H9 (cell line): ENCODE data around the gene KCNE1. TPM values are rescaled to one million over a fixed set of nuclear protein-coding genes. Genes with fewer than 3 reads are reported as not detected.
A peak's percentile ranks its signal among the peaks of the same experiment; 100 is the strongest.

ENCODE experiments used
- DNase-seq: peaks from one replicate; pipeline ENCODE4 v3.0.0-alpha.2; 2017
- H2AFZ ChIP-seq: one replicate; pipeline ENCODE4 v1.6.1; 2013; ENCODE audit warnings: mild to moderate bottlenecking, low read length, control low read depth, moderate library complexity
- H2AK5ac ChIP-seq: 2 replicates; pipeline ENCODE4 v1.6.1; 2013; ENCODE audit warnings: low read length, control low read depth, mixed read lengths; ENCODE audit not compliant: insufficient read length
- H2BK120ac ChIP-seq: one replicate; pipeline ENCODE4 v1.6.1; 2013; ENCODE audit warnings: low read depth, mild to moderate bottlenecking, low read length, control low read depth, inconsistent platforms; ENCODE audit not compliant: poor library complexity, severe bottlenecking
- H2BK12ac ChIP-seq: 2 replicates; pipeline ENCODE4 v1.6.1; 2013; ENCODE audit warnings: low read length, control low read depth, mixed read lengths, low read depth; ENCODE audit not compliant: insufficient read length
- H2BK15ac ChIP-seq: 2 replicates; pipeline ENCODE4 v1.6.1; 2013; ENCODE audit warnings: low read depth, low read length, control low read depth
- H2BK20ac ChIP-seq: one replicate; pipeline ENCODE4 v1.6.1; 2013; ENCODE audit warnings: low read depth, mild to moderate bottlenecking, low read length, control low read depth, inconsistent platforms; ENCODE audit not compliant: poor library complexity, severe bottlenecking
- H2BK5ac ChIP-seq: 2 replicates; pipeline ENCODE4 v1.6.1; 2013; ENCODE audit warnings: low read length, control low read depth, mixed read lengths; ENCODE audit not compliant: insufficient read length
- H3K14ac ChIP-seq: 2 replicates; pipeline ENCODE4 v1.6.1; 2013; ENCODE audit warnings: low read length, control low read depth; ENCODE audit not compliant: insufficient read depth
- H3K18ac ChIP-seq: 2 replicates; pipeline ENCODE4 v1.6.1; 2013; ENCODE audit warnings: low read depth, mild to moderate bottlenecking, mixed read lengths, low read length, control low read depth; ENCODE audit not compliant: insufficient read length
- H3K23ac ChIP-seq: 2 replicates; pipeline ENCODE4 v1.6.1; 2013; ENCODE audit warnings: low read length, control low read depth, mixed read lengths, low read depth; ENCODE audit not compliant: insufficient read length
- H3K23me2 ChIP-seq: 2 replicates; pipeline ENCODE4 v1.6.1; 2013; ENCODE audit warnings: low read depth, mild to moderate bottlenecking, mixed read lengths, low read length, control low read depth; ENCODE audit not compliant: insufficient read length, poor library complexity, severe bottlenecking
- H3K27ac ChIP-seq: 2 replicates; pipeline ENCODE4 v1.5.1; 2013; ENCODE audit warnings: low read length, control low read depth, mixed read lengths, low read depth; ENCODE audit not compliant: insufficient read length
- H3K27me3 ChIP-seq: 2 replicates; pipeline ENCODE4 v1.6.1; 2013; ENCODE audit warnings: low read length, control low read depth, inconsistent platforms; ENCODE audit not compliant: insufficient read depth
- H3K4ac ChIP-seq: 2 replicates; pipeline ENCODE4 v1.6.1; 2013; ENCODE audit warnings: low read depth, mild to moderate bottlenecking, control low read depth, inconsistent platforms, low read length, moderate library complexity
- H3K4me1 ChIP-seq: 2 replicates; pipeline ENCODE4 v1.6.1; 2013; ENCODE audit warnings: low read length, control low read depth, inconsistent platforms; ENCODE audit not compliant: insufficient read depth
- H3K4me2 ChIP-seq: 2 replicates; pipeline ENCODE4 v1.6.1; 2013; ENCODE audit warnings: low read length, control low read depth, mixed read lengths; ENCODE audit not compliant: insufficient read length, insufficient read depth
- H3K56ac ChIP-seq: 2 replicates; pipeline ENCODE4 v1.6.1; 2013; ENCODE audit warnings: low read depth, mild to moderate bottlenecking, mixed read lengths, low read length, control low read depth; ENCODE audit not compliant: insufficient read length
- H3K79me1 ChIP-seq: 2 replicates; pipeline ENCODE4 v1.6.1; 2013; ENCODE audit warnings: low read depth, mild to moderate bottlenecking, moderate library complexity, low read length, control low read depth, inconsistent platforms; ENCODE audit not compliant: insufficient read depth, poor library complexity, severe bottlenecking
- H3K79me2 ChIP-seq: 2 replicates; pipeline ENCODE4 v1.6.1; 2013; ENCODE audit warnings: low read length, control low read depth, inconsistent platforms; ENCODE audit not compliant: insufficient read depth
- H3K9ac ChIP-seq: 2 replicates; pipeline ENCODE4 v1.6.1; 2013; ENCODE audit warnings: low read length, control low read depth, mixed read lengths; ENCODE audit not compliant: insufficient read length; ENCODE audit errors: extremely low read depth
- H3K9me3 ChIP-seq: one replicate; pipeline ENCODE4 v1.6.1; 2013; ENCODE audit warnings: low read depth, low read length, inconsistent platforms; ENCODE audit not compliant: control insufficient read depth
- H3T11ph ChIP-seq: one replicate; pipeline ENCODE4 v1.6.1; 2013; ENCODE audit warnings: mild to moderate bottlenecking, low read length, control low read depth, inconsistent platforms
- H4K20me1 ChIP-seq: one replicate; pipeline ENCODE4 v1.6.1; 2013; ENCODE audit not compliant: control insufficient read depth, insufficient read length, insufficient read depth
- H4K5ac ChIP-seq: 2 replicates; pipeline ENCODE4 v1.6.1; 2013; ENCODE audit warnings: low read depth, mild to moderate bottlenecking, mixed read lengths, low read length, control low read depth; ENCODE audit not compliant: insufficient read length
- H4K8ac ChIP-seq: replicated peaks from 2 replicates; pipeline ENCODE4 v1.6.1; 2013; ENCODE audit warnings: low read length, control low read depth, mixed read lengths, low read depth; ENCODE audit not compliant: insufficient read length
- H4K91ac ChIP-seq: 2 replicates; pipeline ENCODE4 v1.6.1; 2013; ENCODE audit warnings: low read depth, mild to moderate bottlenecking, moderate library complexity, mixed read lengths, low read length, control low read depth; ENCODE audit not compliant: insufficient read length
- H3K27ac Mint-ChIP-seq, 3 experiments: 2 replicates in 2 of 3; 3 replicates in 1 of 3; pipeline ENCODE4 v1.8.0; 2020 to 2021; ENCODE audit warnings: mixed read lengths in 3 of 3, mild to moderate bottlenecking in 1 of 3, moderate library complexity in 1 of 3
- H3K27me3 Mint-ChIP-seq: 2 replicates; pipeline ENCODE4 v1.8.0; 2021; ENCODE audit warnings: low read depth, mild to moderate bottlenecking, moderate library complexity, mixed read lengths
- H3K36me3 Mint-ChIP-seq, 3 experiments: 2 replicates in 2 of 3; 3 replicates in 1 of 3; pipeline ENCODE4 v1.8.0; 2020 to 2021; ENCODE audit warnings: low read depth in 3 of 3, mixed read lengths in 3 of 3; ENCODE audit not compliant: insufficient read depth in 1 of 3
- H3K4me1 Mint-ChIP-seq, 2 experiments: 2 replicates each; pipeline ENCODE4 v1.8.0; 2020; ENCODE audit warnings: mixed read lengths in 2 of 2
- H3K4me3 Mint-ChIP-seq, 2 experiments: 2 replicates in 1 of 2; 3 replicates in 1 of 2; pipeline ENCODE4 v1.8.0; 2020 to 2021; ENCODE audit warnings: mild to moderate bottlenecking in 2 of 2, mixed read lengths in 2 of 2, moderate library complexity in 1 of 2
- H3K9me3 Mint-ChIP-seq, 2 experiments: 2 replicates in 1 of 2; 3 replicates in 1 of 2; pipeline ENCODE4 v1.8.0; 2020; ENCODE audit warnings: mild to moderate bottlenecking in 2 of 2, mixed read lengths in 2 of 2, moderate library complexity in 1 of 2
- WGBS: extraction: QIAGEN DNeasy Blood & Tissue Kit; methylation state at CpG from one replicate; pipeline ENCODE4 v1.1.7; 2013; ENCODE audit warnings: missing lambda C conversion rate, low lambda C conversion rate, mixed read lengths; ENCODE audit not compliant: insufficient read length; ENCODE audit errors: extremely low coverage; 5-methylcytosine and 5-hydroxymethylcytosine counted together
- total RNA-seq: library from RNA; stranded (reverse); gene quantifications from 2 replicates; pipeline ENCODE4 v1.2.1, GENCODE V29; 2021
- TF ChIP-seq, protein P1 (sequence below): fragments of 200-600 bp; sonication (generic); conservative IDR thresholded peaks from 3 replicates; pipeline ENCODE4 v1.8.0; 2021; ENCODE audit warnings: antibody characterized with exemption, mild to moderate bottlenecking

The KCNE1 gene
- total RNA-seq, 1 experiment from 2014 or later, result 0.28 TPM

DNA sequence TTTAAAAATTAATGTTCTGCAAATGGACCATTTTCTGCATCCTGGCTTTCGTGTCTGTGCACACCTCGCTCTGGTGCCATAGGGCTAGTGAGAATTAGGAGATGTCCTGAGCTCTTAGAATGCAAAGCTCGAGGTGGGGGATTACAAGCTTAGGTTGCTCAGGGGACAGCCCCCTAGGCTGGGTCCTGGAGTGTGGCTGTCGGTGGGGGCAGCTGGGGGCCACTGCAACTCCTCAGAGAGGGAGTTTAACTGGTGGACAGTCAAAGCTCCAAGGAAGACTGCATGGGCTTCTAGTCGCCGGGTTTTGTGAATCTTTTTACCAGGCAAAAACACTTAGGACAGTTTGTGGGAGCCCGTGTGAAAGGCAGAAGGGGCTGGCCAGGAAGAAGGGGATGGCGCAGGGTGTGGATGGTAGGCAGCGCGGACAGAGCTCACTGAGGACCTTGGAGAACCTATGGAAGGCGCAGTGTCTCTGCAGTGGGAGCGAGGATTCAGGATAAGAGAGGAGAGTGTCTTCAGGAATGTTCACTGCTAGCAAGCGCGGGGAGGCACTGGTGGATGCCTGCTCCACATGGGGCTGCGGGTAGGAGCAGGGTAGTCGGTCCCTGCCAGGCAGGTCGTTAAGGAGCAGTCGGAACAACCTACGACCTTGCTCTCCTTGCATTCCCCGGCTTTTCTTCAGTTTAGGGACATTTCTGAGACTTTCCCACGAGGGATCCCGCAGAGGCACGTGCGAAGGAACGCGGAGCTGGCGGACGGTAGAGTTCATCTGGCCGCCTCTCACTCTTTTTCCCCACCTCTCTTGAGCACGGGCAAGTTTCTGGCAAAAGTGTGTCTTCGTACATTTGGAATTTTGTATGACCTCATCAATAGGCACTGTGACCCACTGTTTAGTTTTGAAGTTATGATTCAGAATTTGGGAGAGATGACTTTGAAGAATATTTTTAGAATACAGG lies 12.9 kb upstream of the KCNE1 start:
- Histone ChIP-seq H3K9ac (no peak overlapping the region), H2AFZ (no peak overlapping the region), H4K8ac (no peak overlapping the region), H3K4me2 (peak overlapping the region; percentile 7), H3K9me3 (no peaks in the 10 kb centered on the region), H3K4ac (no peak overlapping the region), H3K14ac (0 out of 2 replicates have a peak overlapping the region, but pooled peaks have one; percentile 14), H3K27me3 (no peaks in the 10 kb centered on the region), H4K5ac (no peak overlapping the region), H3K27ac (no peak overlapping the region), H3K79me2 (no peaks in the 10 kb centered on the region), H2AK5ac (no peak overlapping the region), H3K56ac (no peak overlapping the region), H2BK15ac (no peak overlapping the region), H3K4me1 (peaks cover 4% of the 10 kb centered on the region), H2BK12ac (no peak overlapping the region), H4K91ac (no peak overlapping the region), H3K18ac (peak overlapping the region; percentile 27), H3K23ac (no peak overlapping the region), H2BK20ac (no peak overlapping the region), H3T11ph (no peak overlapping the region), H2BK120ac (no peak overlapping the region), H3K79me1 (no peaks in the 10 kb centered on the region), H4K20me1 (no peaks in the 10 kb centered on the region), H2BK5ac (no peak overlapping the region), H3K23me2 (no peaks in the 10 kb centered on the region)
- peak overlapping the region in 2 of 3 experiments; percentile 3 to 6; a peak in 5 of 7 replicates for H3K27ac Mint-ChIP-seq
- H3K9me3 Mint-ChIP-seq, result peaks cover 0 to 2% of the 10 kb centered on the region in 2 experiments; a peak in 2 of 5 replicates
- H3K36me3 Mint-ChIP-seq, result no peaks in the 10 kb centered on the region
- WGBS, result no CpG with 5 or more reads among the region's 31 CpGs
- TF ChIP-seq, protein P1, sequence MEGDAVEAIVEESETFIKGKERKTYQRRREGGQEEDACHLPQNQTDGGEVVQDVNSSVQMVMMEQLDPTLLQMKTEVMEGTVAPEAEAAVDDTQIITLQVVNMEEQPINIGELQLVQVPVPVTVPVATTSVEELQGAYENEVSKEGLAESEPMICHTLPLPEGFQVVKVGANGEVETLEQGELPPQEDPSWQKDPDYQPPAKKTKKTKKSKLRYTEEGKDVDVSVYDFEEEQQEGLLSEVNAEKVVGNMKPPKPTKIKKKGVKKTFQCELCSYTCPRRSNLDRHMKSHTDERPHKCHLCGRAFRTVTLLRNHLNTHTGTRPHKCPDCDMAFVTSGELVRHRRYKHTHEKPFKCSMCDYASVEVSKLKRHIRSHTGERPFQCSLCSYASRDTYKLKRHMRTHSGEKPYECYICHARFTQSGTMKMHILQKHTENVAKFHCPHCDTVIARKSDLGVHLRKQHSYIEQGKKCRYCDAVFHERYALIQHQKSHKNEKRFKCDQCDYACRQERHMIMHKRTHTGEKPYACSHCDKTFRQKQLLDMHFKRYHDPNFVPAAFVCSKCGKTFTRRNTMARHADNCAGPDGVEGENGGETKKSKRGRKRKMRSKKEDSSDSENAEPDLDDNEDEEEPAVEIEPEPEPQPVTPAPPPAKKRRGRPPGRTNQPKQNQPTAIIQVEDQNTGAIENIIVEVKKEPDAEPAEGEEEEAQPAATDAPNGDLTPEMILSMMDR, result no peak
- H3K27me3 Mint-ChIP-seq, result peaks cover 6% of the 10 kb centered on the region
- H3K4me3 Mint-ChIP-seq, result peak overlapping the region; percentile 27 to 51; a peak in 4 of 5 replicates
- peak; percentile 71 for DNase-seq
- peaks cover 70 to 74% of the 10 kb centered on the region in 2 experiments for H3K4me1 Mint-ChIP-seq
